Subcutaneous adipose tissue (tissue), 4 donors: ENCODE data around the gene STARD10. TPM values are rescaled to one million over a fixed set of nuclear protein-coding genes. Genes with fewer than 3 reads are reported as not detected.

Experiments
- total RNA-seq, 4 donors: library from RNA; depleted of rRNA; stranded (reverse); fragments of >200 nt; gene quantifications; one replicate each; pipeline ENCODE4 v1.1.0, GENCODE V29; 2016
- TF ChIP-seq, protein P1 (sequence below): fragments of 450-650 bp; IDR thresholded peaks from one replicate; pipeline ENCODE4 v1.5.1; 2016; ENCODE audit warnings: low read depth, mild to moderate bottlenecking, control low read depth, antibody characterized with exemption, moderate library complexity

Gene STARD10
- total RNA-seq, 4 donors from 2014 or later: 13.4 to 20.2 (median 14.8) TPM

DNA sequence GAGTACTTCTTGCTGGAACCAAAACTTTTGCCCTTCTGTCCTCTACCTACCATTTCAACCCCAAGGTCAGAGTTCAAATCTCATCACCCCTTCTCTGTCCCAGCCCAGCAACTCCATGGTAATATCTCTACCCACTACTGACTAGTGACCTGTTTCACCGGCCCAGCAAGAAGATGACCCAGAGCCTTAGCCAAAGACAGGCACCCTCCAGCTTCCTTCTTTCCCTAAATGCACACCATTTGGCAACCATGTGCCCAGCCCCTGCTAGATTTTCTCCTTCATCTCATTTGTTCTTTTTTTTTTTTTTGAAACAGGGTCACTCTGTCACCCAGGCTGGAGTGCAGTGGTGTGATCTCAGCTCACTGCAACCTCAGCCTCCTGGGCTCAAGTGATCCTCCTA lies 56.5 kb downstream of the STARD10 start:
- TF ChIP-seq, protein P1, sequence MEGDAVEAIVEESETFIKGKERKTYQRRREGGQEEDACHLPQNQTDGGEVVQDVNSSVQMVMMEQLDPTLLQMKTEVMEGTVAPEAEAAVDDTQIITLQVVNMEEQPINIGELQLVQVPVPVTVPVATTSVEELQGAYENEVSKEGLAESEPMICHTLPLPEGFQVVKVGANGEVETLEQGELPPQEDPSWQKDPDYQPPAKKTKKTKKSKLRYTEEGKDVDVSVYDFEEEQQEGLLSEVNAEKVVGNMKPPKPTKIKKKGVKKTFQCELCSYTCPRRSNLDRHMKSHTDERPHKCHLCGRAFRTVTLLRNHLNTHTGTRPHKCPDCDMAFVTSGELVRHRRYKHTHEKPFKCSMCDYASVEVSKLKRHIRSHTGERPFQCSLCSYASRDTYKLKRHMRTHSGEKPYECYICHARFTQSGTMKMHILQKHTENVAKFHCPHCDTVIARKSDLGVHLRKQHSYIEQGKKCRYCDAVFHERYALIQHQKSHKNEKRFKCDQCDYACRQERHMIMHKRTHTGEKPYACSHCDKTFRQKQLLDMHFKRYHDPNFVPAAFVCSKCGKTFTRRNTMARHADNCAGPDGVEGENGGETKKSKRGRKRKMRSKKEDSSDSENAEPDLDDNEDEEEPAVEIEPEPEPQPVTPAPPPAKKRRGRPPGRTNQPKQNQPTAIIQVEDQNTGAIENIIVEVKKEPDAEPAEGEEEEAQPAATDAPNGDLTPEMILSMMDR: no peak

DNA sequence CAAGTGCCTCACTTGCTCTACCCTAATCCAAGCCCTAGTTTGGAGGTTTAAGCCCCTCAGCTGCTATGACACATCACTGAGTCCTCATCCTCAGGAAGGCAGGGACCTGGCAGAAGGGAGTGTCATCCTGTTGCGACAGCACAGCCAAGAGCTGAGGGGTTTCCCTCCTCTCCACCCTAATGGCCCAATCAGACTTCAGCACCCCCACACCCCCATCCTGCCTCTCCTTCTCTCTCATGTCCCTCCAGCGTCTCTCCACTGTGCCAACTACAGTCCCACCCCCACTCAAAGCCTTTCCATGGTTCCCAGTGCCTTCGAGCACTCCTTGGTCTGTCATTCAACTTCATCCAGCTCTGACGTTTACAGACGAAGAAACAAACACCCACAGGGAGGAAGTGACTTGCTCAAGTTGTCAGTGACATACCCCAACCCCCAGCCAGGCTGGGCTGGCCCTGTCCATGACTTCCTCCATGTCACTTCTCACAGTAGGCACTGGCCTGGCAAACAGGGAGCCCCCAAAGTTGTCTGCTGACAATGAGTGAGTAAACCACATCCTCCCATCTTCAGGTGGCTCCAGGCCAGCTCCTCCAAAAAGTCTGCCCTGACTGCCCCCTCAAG lies 57.3 kb downstream of the STARD10 start:
- TF ChIP-seq, protein P1: no peak

DNA sequence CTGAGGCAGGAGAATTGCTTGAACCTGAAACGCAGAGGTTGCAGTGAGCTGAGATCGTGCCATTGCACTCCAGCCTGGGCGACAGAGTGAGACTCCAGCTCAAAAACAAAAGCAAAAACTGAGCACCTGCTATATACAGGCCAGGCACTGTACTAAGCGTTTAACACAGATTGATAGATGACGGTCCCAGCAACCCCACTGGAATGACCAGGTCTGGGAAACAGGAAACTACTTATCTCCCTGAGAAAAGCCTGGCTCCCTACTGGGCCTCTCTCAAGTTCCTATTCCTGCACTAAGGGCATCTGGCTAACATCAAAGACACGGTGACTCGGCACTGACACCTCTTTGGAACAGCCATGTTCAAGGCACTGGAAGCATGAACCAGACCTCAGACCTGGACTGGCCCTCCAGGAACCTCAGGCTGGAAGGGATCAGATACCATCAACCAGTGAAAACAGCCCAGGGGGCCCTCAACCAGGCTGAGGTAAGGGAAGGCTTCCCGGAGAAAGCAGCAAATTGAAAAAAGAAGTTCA lies 58.3 kb downstream of the STARD10 start:
- TF ChIP-seq, protein P1: no peak

DNA sequence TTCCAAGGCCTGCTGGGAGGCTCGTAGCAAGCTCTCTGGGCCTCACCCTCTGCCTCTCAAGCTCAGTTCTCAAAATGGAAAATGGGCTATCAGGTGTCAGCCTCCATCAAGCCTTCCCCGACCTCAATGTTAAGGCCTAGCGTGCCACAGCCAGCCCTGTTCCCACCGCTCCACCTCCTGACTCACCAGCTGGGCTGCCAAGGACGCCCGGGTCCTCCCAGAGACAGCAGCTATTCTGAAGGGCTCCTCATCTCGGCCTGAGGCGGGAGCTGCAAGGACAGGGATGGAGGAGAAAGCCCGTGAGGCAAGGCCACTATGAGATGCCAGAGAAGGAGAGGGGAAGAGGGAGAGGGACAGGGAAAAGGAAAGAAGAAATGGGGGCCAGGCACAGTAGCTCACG lies 61.5 kb downstream of the STARD10 start:
- TF ChIP-seq, protein P1: no peak

DNA sequence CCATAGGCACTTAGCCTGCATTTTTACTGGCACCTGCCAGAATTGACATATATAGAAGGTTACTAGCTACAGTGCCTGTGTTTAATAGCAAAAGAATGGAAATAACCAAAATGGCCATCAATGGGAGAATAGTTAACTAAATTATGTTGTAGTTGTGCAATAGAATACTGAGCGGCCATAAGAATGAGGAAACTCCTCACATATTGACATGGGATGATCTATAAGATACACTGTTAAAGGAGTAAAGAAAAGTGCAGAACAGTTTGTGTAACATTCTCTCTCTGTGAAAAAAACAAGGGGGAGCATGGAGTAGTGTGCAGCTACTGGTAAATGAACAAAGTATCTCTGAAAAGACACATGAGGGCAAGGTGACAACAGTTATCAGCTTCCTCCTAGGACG lies 63.1 kb downstream of the STARD10 start:
- TF ChIP-seq, protein P1: no peak

DNA sequence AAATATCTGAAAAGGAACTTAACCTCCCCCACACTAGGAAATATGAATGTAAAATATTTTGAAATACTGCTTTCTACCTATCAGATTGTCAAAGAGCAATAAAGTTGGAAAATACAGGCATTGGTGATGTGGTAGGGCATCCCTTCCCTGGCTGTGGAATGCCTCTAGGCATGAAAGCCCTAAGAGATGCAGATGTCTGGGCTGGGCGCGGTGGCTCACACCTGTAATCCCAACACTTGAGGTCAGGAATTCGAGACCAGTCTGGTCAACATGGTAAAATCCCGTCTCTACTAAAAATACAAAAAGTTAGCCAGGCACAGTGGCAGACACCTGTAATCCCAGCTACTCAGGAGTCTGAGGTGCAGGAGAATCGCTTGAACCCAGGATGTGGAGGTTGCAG lies 63.6 kb downstream of the STARD10 start:
- TF ChIP-seq, protein P1: no peak

DNA sequence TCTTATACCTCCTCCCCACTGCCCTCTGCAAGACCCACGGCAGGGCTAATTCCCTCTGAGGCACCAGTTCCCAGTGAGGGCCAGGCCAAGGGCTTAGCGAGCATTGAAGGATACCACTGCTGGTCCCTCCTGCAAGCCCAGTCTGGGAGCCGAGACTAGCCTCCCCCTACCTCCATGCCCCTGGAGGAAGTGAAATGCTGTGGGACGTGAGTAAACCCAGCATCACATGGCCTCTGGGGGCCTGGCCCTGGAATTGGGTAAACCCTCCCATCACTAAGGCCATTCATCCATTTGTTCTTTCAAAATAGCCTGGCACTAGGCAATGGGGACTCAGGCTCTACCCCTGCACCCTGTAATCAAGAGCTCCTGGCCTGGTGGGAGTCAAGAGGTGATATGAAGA lies 66.3 kb downstream of the STARD10 start:
- TF ChIP-seq, protein P1: no peak
